Stimulated activated effector memory CD8-positive, alpha-beta T cell treated with anti-CD3 and anti-CD28 coated beads, Interleukin-12 subunit alpha, Interleukin-12 subunit beta, amount 100 ng/mL, for 72 hours (primary cell): Measurements from ENCODE around the gene SMIM10.
"Not testable (repeated sequence)": the region's sequence is repeated elsewhere in the genome, so short reads cannot be mapped to it uniquely, and the experiment has no call there.

Experiments used
- ATAC-seq: fragments of 150-1000 bp; cut with Tn5 transposase; 2 replicates; pipeline ENCODE4 v1.10.0; 2021
- DNase-seq, 2 donors: peaks; one replicate each; pipeline ENCODE4 v3.0.0; 2021 to 2022; ENCODE audit warnings: low spot score in 2 of 2
- H3K27ac Mint-ChIP-seq: one replicate; pipeline ENCODE4 v1.8.0; 2022; ENCODE audit warnings: mild to moderate bottlenecking, mixed read lengths
- H3K36me3 Mint-ChIP-seq: one replicate; pipeline ENCODE4 v1.8.0; 2022; ENCODE audit warnings: mild to moderate bottlenecking, mixed read lengths
- H3K4me1 Mint-ChIP-seq: one replicate; pipeline ENCODE4 v1.8.0; 2022; ENCODE audit warnings: mixed read lengths
- H3K4me3 Mint-ChIP-seq: one replicate; pipeline ENCODE4 v1.8.0; 2022; ENCODE audit warnings: mild to moderate bottlenecking, mixed read lengths
- H3K9me3 Mint-ChIP-seq: one replicate; pipeline ENCODE4 v1.8.0; 2022; ENCODE audit warnings: mixed read lengths

The SMIM10 gene

DNA sequence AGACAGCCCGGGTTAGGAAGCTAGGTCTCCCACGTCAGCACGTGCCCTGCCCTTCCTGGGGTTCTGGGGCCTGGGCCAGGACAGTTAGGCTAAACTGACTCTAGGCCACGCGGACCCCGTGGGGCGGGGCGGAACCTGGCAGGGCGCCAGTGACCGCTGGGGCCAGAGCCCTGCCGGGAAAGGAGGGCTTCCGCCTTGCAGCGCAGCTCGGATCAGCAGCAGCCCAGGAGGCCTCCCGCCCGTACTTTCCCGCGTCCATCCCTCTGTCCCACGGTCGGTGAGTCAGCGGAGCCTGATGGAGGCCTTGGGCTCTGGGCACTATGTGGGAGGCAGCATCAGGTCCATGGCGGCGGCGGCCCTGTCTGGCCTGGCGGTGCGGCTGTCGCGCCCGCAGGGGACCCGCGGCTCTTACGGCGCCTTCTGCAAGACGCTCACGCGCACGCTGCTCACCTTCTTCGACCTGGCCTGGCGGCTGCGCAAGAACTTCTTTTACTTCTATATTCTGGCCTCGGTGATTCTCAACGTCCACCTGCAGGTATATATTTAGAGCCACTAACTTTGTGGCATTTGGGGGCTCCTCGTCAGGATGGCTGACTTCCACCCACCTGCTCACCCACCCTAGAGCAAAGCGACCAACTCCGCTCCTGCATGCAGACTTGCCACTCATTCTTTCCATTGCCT is at the start of gene SMIM10:
SMIM10 (plus strand) TSS at position 191 of the 681 bp plus-strand sequence; CDS start at position 296, 105 bp downstream.
- peak; percentile 76 for ATAC-seq
- peak within 1 kb of the TSS; percentile 63 for H3K27ac Mint-ChIP-seq
- DNase-seq: peak; percentile 8 to 62
- no peaks in the 10 kb centered on the region for H3K36me3 Mint-ChIP-seq
- no peaks in the 10 kb centered on the region for H3K9me3 Mint-ChIP-seq
- H3K4me3 Mint-ChIP-seq: peak within 1 kb of the TSS; percentile 66
- peaks cover 10% of the 10 kb centered on the region for H3K4me1 Mint-ChIP-seq

DNA sequence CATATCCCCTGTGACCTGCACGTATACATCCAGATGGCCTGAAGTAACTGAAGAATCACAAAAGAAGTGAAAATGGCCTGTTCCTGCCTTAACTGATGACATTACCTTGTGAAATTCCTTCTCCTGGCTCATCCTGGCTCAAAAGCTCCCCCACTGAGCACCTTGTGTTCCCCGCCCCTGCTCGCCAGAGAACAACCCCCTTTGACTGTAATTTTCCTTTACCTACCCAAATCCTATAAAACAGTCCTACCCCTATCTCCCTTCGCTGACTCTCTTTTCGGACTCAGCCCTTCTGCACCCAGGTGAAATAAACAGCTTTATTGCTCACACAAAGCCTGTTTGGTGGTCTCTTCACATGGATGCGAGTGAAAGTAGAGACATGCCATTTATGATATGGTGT is 44.4 kb upstream of the SMIM10 start:
- H3K27ac Mint-ChIP-seq, H3K4me3 Mint-ChIP-seq, DNase-seq, ATAC-seq, H3K4me1 Mint-ChIP-seq, H3K9me3 Mint-ChIP-seq, H3K36me3 Mint-ChIP-seq: not testable (repeated sequence)

DNA sequence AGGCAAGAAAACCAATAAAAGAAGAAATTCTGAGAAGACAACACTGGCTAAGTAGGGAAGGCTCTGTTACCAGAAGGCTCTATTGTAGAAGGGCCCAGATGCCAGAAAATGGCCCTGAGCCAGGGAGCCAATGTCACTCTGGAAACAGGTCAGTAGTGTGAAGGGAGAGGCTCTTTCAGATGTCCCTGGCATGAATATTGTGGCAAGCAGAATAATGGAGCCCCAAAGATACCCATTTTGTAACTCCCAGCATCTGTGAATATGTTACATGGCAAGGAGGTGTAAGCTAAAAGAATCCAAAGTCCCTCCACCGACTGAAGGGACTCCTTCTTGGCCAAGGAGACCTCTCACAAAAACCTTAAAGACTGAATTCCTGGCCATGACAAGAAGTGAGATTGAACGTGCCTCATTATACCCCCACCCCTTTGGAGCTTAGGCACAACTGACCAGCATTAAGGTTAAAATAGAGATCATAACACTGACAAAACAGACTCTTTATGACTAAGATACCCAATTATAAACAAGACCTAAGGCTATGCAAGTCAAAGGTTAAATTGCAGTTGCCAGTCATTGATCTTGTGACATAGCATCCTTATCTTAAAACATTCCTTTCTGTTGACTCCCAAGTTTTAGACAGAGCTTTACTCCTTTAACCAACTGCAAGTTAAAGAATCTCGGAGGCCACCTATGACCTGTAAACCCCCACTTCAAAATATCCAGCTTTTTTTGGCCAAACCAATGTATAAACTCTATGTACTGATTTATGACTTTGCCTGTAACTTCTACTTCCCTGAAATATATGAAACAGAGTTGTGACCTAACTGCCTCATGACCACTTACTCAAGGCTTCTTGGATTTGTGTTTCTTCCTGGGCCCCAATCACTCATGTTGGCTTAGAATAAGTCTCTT is 42.2 kb upstream of the SMIM10 start:
- H3K36me3 Mint-ChIP-seq: no peaks in the 10 kb centered on the region
- ATAC-seq: no peak
- no peaks in the 10 kb centered on the region for H3K9me3 Mint-ChIP-seq
- H3K27ac Mint-ChIP-seq: no peak overlapping the region
- H3K4me3 Mint-ChIP-seq: no peak overlapping the region
- H3K4me1 Mint-ChIP-seq: no peaks in the 10 kb centered on the region
- no peak for DNase-seq

DNA sequence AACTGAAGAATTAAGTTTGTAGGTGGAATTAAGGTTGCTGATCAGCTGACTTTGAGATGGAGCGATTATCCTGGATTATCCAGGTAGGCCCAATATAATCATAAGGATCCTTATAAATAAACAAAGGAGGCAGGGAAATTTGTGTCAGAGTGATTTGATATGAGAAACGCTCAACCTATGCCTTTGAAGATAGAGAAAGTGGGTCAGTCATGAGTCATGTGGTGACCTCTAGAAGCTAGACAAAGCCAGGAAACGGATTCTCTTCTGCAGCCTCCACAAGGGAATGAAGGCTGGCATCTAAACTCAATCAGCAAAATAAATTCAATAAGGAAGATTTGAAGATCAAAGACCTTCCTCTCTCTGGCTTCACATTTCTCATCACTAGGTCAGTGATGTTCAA is 41.5 kb upstream of the SMIM10 start:
- Mint-ChIP-seq H3K36me3 (no peaks in the 10 kb centered on the region), H3K9me3 (no peaks in the 10 kb centered on the region), H3K27ac (no peak overlapping the region), H3K4me1 (no peaks in the 10 kb centered on the region), H3K4me3 (no peak overlapping the region)
- DNase-seq (no peak), ATAC-seq (no peak)

DNA sequence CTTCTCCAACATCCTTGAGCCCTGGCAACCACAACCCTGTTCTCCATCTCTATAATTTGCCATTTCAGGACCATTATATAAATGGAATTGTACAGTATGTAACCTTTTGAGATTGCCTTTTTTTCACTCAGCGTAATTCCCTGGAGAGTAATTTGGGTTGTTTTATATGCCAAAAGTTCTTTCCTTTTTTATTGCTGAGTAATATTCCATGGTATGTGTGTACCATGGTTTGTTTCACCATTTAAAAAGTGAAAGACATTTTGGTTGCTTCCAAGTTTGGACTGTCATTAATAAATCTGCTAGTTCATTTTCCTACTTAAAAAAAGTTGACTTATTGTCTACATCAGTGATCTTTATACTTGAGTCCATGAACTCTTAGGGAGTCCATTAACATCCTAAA is 33.0 kb upstream of the SMIM10 start:
- Mint-ChIP-seq H3K4me3 (no peak overlapping the region), H3K27ac (no peak overlapping the region), H3K9me3 (no peaks in the 10 kb centered on the region), H3K4me1 (no peaks in the 10 kb centered on the region), H3K36me3 (no peaks in the 10 kb centered on the region)
- DNase-seq (no peak), ATAC-seq (no peak)

DNA sequence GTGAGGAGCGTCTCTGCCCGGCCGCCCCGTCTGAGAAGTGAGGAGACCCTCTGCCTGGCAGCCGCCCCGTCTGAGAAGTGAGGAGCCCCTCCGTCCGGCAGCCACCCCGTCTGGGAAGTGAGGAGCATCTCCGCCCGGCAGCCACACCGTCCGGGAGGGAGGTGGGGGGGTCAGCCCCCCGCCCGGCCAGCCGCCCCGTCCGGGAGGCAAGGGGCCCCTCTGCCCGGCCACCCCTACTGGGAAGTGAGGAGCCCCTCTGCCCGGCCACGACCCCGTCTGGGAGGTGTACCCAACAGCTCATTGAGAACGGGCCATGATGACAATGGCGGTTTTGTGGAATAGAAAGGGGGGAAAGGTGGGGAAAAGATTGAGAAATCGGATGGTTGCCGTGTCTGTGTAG is 30.4 kb upstream of the SMIM10 start:
- not testable (repeated sequence) for DNase-seq, H3K27ac Mint-ChIP-seq, H3K4me3 Mint-ChIP-seq, ATAC-seq, H3K4me1 Mint-ChIP-seq, H3K36me3 Mint-ChIP-seq, H3K9me3 Mint-ChIP-seq

DNA sequence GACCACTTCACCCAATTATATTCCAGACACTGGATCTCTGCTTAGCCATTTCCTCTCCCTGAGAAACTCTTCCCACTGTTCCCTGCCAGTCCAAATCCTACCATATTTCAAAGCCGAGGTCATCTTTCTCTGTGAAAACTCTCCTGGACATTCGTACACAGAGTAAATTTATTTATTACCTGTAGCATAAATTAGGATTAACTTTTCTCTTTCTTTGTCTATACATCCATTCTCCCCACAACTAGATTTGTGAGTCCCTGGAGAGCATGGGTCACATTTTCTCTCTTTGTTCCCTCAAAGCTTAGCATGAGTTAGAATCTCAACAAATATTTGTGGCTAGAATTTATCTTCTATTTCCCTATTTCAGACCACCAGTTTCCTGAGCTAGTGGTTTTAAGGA is 27.8 kb upstream of the SMIM10 start:
- H3K4me1 Mint-ChIP-seq: no peaks in the 10 kb centered on the region
- H3K36me3 Mint-ChIP-seq: no peaks in the 10 kb centered on the region
- H3K4me3 Mint-ChIP-seq: no peak overlapping the region
- ATAC-seq (no peak), DNase-seq (no peak)
- H3K9me3 Mint-ChIP-seq: no peaks in the 10 kb centered on the region
- no peak overlapping the region for H3K27ac Mint-ChIP-seq

DNA sequence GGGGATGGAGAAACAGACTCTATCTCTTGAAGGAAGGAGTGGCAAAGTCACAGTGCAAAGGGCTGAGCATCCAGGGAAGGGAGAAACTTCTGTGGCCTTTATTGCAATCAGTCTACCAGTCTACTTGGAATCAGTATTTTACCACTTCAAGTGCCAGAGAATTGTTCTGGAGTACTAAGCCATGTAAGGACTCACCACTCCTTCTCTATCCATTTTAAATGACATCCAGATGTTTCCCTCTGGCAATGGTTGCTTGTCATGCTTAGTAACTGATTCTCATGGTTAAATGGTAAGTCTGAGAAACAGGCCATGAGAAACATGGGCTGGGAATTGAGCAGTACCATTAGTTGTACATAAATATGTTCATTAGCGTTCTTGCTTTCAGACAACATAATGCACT is 21.1 kb upstream of the SMIM10 start:
- no peak overlapping the region for H3K4me3 Mint-ChIP-seq
- H3K4me1 Mint-ChIP-seq: no peaks in the 10 kb centered on the region
- no peak overlapping the region for H3K27ac Mint-ChIP-seq
- ATAC-seq (no peak), DNase-seq (no peak)
- no peaks in the 10 kb centered on the region for H3K9me3 Mint-ChIP-seq
- H3K36me3 Mint-ChIP-seq: no peaks in the 10 kb centered on the region

DNA sequence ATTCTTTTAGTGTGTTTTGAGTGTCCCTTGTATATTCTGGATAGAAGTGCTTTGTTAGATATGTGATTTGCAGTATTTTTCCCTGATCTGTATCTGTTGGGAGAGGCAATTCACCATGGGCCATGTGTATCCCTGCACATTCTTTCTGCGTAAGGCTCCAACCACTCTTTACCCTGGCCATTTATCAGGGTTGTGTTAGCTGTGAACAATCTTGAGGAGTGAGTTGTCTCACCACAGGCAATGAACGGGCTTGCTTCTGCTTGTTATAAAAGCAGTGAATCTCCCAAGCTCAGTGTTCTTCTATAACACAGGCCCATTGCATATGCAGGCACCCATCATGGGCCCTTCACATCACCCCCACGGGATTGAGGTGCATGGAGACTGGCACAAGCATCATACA is 18.9 kb upstream of the SMIM10 start:
- DNase-seq (no peak), ATAC-seq (no peak)
- H3K27ac Mint-ChIP-seq: no peak overlapping the region
- no peak overlapping the region for H3K4me3 Mint-ChIP-seq
- no peaks in the 10 kb centered on the region for H3K4me1 Mint-ChIP-seq
- H3K36me3 Mint-ChIP-seq: no peaks in the 10 kb centered on the region
- no peaks in the 10 kb centered on the region for H3K9me3 Mint-ChIP-seq

DNA sequence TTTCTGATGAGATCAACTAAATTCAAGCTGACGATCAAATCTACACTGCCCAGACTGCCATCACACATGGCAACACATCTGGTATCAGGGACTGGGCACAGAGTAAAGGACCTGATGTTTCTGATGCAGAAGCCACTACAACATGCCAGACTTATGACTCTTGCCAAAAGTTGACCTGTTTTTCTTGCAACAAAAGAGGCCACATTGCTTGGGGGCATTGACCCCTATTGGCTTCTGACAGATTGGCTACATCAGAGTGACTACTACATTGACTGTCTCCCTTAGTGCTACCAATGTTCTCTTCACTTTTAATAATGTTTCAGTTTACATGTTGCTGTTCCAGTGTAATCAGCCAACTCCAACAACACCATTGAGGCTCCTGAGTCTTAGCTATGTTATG is 15.3 kb upstream of the SMIM10 start:
- ATAC-seq (no peak), DNase-seq (no peak)
- Mint-ChIP-seq H3K4me1 (no peaks in the 10 kb centered on the region), H3K9me3 (no peaks in the 10 kb centered on the region), H3K36me3 (no peaks in the 10 kb centered on the region), H3K27ac (no peak overlapping the region), H3K4me3 (no peak overlapping the region)

DNA sequence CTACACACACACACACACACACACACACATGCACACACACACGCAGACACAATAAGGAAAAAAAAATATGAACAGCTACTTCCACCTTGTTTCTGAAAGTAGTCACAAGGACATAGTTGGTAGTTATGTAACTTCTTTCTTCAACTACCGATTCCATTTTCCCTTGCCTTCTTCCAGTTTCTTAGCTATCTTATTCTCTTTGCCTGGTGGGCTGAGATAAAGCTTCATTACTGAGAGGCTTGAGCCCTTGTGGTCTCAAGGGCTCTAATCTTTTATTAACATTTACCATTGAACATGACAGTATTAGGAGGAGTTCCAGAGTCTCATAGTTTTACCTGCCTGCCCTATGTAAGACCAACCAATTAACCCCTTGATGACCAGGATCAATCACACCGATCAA is 8.9 kb upstream of the SMIM10 start:
- no peaks in the 10 kb centered on the region for H3K36me3 Mint-ChIP-seq
- no peak for DNase-seq
- no peaks in the 10 kb centered on the region for H3K4me1 Mint-ChIP-seq
- no peak for ATAC-seq
- no peak overlapping the region for H3K4me3 Mint-ChIP-seq
- H3K9me3 Mint-ChIP-seq: no peaks in the 10 kb centered on the region
- H3K27ac Mint-ChIP-seq: no peak overlapping the region

DNA sequence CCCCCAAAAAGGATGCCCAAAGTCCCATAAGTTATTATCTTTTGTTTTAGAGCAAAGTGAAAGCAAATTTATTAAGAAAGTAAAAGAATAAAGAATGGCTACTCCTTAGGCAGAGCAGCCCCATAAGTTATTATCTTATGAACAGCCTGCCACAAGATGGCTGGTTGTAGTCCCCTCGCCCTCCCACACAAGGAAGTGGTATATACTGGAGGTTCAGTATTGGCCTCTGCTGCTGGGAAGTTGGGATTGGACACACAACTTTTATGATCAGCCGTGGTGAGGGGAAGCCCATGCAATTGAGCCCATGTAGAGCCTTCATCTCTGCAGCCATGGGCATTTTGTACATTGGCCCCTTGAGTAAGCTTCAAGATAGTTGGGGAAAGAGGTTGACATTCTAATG is 8.0 kb upstream of the SMIM10 start:
- no peak for DNase-seq
- no peaks in the 10 kb centered on the region for H3K36me3 Mint-ChIP-seq
- H3K27ac Mint-ChIP-seq: no peak overlapping the region

DNA sequence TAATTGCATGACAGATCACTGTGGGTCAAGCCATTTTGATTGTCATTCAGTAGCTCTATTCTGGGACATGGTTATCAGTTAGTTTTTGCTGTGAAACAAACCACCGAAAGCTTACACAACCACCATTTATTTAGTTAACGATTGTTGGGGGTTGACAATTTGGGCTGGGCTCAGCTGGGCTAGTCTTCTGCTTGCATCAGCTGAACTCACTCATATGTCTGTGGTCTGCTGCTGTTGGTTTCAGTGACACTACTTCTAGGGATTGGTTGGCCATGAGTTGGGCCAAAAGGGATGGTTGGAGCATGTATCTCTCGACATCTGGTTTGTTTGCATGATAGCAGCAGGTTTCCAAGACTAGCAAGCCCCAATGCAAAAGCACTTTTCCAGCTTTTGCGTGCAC is 5.3 kb upstream of the SMIM10 start:
- no peaks in the 10 kb centered on the region for H3K4me1 Mint-ChIP-seq
- ATAC-seq (no peak), DNase-seq (no peak)
- H3K36me3 Mint-ChIP-seq: no peaks in the 10 kb centered on the region
- no peak overlapping the region for H3K4me3 Mint-ChIP-seq
- no peak overlapping the region for H3K27ac Mint-ChIP-seq
- H3K9me3 Mint-ChIP-seq: no peaks in the 10 kb centered on the region

More for the DNA sequence above, 8.0 kb upstream of the SMIM10 start:
- no peaks in the 10 kb centered on the region for H3K9me3 Mint-ChIP-seq
- no peak for ATAC-seq
- no peak overlapping the region for H3K4me3 Mint-ChIP-seq
- no peaks in the 10 kb centered on the region for H3K4me1 Mint-ChIP-seq

DNA sequence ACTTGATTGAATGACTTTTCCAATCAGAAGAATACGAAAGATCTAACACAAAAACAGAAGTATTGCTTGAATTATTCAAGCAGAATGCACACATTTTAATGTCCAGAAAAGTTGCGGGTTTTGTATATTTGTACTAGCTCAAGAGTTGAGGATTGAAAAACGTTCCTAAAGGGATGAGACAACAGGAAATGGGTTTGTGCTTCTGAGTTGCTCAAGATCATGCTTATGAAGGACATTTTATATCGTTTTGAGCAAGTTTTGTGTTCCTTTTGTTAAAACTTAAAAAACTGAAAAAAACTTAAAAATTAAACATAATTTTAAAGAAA is 353 bp upstream of the SMIM10 start:
- H3K27ac Mint-ChIP-seq: no peak overlapping the region
- DNase-seq (no peak), ATAC-seq (no peak)
- H3K36me3 Mint-ChIP-seq: no peaks in the 10 kb centered on the region
- peak overlapping the region; percentile 66 for H3K4me3 Mint-ChIP-seq
- H3K9me3 Mint-ChIP-seq: no peaks in the 10 kb centered on the region
- peaks cover 10% of the 10 kb centered on the region for H3K4me1 Mint-ChIP-seq

DNA sequence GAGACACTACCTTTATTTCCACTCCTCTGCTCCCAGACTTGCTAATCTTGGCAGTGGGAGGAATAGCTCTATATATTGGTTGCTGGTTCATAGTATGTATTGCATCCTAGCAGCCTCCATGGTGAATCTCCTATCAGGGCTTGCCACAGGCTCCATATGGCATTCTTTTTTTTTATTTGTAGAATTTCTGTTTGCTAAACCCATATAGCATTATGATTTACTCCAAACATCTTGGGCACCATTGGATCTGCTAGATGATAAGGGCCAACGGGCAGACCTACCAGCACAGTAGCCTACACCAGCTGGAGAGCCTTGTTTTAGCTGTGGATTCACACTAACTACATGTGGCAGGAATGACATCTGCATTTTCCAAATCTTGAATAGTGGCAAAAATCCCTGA is 6.9 kb downstream of the SMIM10 start:
- DNase-seq (no peak), ATAC-seq (no peak)
- no peak overlapping the region for H3K4me3 Mint-ChIP-seq
- no peak overlapping the region for H3K27ac Mint-ChIP-seq
- H3K4me1 Mint-ChIP-seq: no peaks in the 10 kb centered on the region
- no peaks in the 10 kb centered on the region for H3K36me3 Mint-ChIP-seq
- H3K9me3 Mint-ChIP-seq: no peaks in the 10 kb centered on the region

DNA sequence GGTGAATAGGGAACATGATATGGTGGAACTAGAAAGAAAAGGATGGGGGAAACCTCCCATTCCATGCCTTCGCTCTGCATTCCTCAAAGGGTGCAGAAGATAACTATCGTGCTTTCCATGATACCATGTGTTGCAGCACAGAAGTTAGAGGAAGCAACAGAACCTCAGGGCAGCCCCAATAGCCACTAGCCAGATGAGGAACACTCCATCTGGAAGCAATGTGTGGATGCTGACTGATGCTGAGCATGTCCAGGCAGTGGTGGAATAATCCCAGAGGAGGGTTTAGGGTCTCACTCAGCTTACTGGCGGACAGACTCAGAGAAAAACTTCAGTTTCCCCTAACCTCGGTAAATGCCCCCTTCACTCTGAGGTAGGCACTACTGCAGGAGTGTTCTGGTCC is 7.5 kb downstream of the SMIM10 start:
- DNase-seq (no peak), ATAC-seq (no peak)
- Mint-ChIP-seq H3K4me1 (no peaks in the 10 kb centered on the region), H3K9me3 (no peaks in the 10 kb centered on the region), H3K36me3 (no peaks in the 10 kb centered on the region), H3K27ac (no peak overlapping the region), H3K4me3 (no peak overlapping the region)
